Omental fat pad (tissue), 4 donors: ENCODE data around the gene VSIG1. TPM values are rescaled to one million over a fixed set of nuclear protein-coding genes. Genes with fewer than 3 reads are reported as not detected.

Experiments used
- ATAC-seq: fragments of 150-250 bp; one replicate; pipeline ENCODE4 v1.9.1; 2016; ENCODE audit warnings: mild to moderate bottlenecking, moderate library complexity; ENCODE audit not compliant: low FRiP score
- DNase-seq: peaks from one replicate; pipeline ENCODE4 v3.0.0-alpha.2; 2019; ENCODE audit warnings: low spot score
- CTCF ChIP-seq, 3 donors: fragments of 450-650 bp; IDR thresholded peaks; one replicate each; pipeline ENCODE4 v1.5.1; 2016 to 2017; ENCODE audit warnings: antibody characterized with exemption in 3 of 3, mild to moderate bottlenecking in 3 of 3, moderate library complexity in 2 of 3
- total RNA-seq, 4 donors: library from RNA; depleted of rRNA; stranded (reverse); fragments of >200 nt; gene quantifications; one replicate each; pipeline ENCODE4 v1.1.0, GENCODE V29; 2016

VSIG1 gene
- total RNA-seq, 4 donors from 2014 or later, result 0.19 TPM; not detected in 3

GRCh38 chrX:108059801-108060200 lies 14.9 kb downstream of the VSIG1 start:
- no peak for TF ChIP-seq CTCF (IDR thresholded peaks at IDR 0.05)
- no peak for ATAC-seq
- no peak for DNase-seq

- DNase-seq (no peak), ATAC-seq (no peak)
- no peak for TF ChIP-seq CTCF (IDR thresholded peaks at IDR 0.05)
Observed at GRCh38 chrX:108064001-108064400, 19.1 kb downstream of the VSIG1 start.

GRCh38 chrX:108064613-108065012 lies 19.7 kb downstream of the VSIG1 start:
- no peak for DNase-seq
- no peak for ATAC-seq
- TF ChIP-seq CTCF (IDR thresholded peaks at IDR 0.05), result no peak

GRCh38 chrX:108068121-108068520 lies 23.3 kb downstream of the VSIG1 start:
- TF ChIP-seq CTCF (IDR thresholded peaks at IDR 0.05), result no peak
- no peak for DNase-seq
- ATAC-seq, result no peak

- ATAC-seq (no peak), DNase-seq (no peak)
- TF ChIP-seq CTCF (IDR thresholded peaks at IDR 0.05), result no peak
Observed at GRCh38 chrX:108070891-108071290, 26.0 kb downstream of the VSIG1 start.

GRCh38 chrX:108071578-108071977 lies 26.7 kb downstream of the VSIG1 start:
- DNase-seq, result no peak
- TF ChIP-seq CTCF (IDR thresholded peaks at IDR 0.05), result no peak
- no peak for ATAC-seq

- ATAC-seq, result no peak
- no peak for DNase-seq
Observed at GRCh38 chrX:108072746-108073145, 27.9 kb downstream of the VSIG1 start.

More at GRCh38 chrX:108072746-108073145, 27.9 kb downstream of the VSIG1 start:
- TF ChIP-seq CTCF (IDR thresholded peaks at IDR 0.05), result no peak
